Stimulated activated CD4-positive, alpha-beta T cell treated with anti-CD3 and anti-CD28 coated beads, Interleukin-15, amount 100 ng/mL, for 24 hours (primary cell): ENCODE measurements around the gene RD3L.

ENCODE experiments used
- DNase-seq: peaks from one replicate; pipeline ENCODE4 v3.0.0-alpha.2; 2020

RD3L gene

GRCh38 chr14:103941973-103942736, at the start of gene RD3L:
RD3L (minus strand) TSS chr14:103942529; CDS start chr14:103941695, 834 bp downstream.
- DNase-seq = no peak

GRCh38 chr14:103989964-103990363, 47.6 kb upstream of the RD3L start:
- no peak for DNase-seq

DNA sequence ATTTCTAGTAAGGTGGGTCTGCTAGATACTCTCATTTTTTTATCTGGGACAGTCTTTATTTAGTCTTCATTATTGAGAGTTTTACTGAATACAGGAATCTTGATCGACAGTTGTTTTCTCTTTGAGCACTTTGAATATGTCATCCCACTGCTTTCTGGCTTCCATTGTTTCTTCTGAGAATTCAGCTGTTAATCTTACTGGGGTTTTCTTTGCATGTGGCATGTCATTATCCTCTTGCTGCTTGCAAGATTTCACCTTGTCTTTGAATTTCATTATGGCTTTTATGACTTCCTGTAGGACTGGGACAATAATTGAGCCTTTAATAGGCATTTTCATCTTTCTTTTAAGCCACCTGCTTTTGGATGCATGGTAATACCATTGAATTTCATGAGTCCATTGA, 46.7 kb upstream of the RD3L start:
- no peak for DNase-seq

DNA sequence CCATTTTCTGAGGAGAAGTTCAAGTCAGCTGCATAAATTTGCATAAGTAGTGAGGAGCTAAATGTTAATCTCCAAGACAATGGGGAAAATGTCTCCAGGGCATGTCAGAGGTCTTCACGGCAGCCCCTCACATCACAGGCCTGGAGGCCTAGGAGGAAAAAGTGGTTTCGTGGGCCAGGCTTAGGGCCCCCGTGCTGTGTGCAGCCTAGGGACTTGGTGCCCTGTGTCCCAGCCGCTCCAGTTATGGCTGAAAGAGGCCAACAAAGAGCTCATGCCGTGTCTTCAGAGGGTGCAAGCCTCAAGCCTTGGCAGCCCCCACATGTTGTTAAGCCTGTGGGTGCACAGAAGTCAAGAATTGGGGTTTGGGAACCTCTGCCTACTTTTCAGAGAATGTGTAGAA, 41.9 kb upstream of the RD3L start:
- no peak for DNase-seq

GRCh38 chr14:103980623-103981238, 38.4 kb upstream of the RD3L start:
- peak; percentile 28 for DNase-seq

DNA sequence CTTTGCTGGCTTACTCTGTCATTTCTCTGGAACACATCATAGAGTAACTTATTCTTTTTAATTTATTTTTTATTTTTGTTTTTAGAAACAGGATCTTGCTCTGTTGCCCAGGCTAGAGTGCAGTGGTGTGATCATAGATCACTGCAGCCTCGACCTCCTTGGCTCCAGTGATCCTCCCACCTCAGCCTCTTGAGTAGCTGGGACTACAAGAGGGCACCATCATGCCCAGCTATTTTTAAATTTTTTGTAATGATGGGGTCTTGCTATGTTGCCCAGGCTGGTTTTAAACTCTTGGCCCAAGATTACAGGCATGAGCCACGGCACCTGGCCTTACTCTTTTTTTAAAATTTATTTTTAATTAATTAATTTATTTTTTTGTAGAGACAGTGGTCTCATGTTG, 32.2 kb upstream of the RD3L start:
- no peak for DNase-seq

DNA sequence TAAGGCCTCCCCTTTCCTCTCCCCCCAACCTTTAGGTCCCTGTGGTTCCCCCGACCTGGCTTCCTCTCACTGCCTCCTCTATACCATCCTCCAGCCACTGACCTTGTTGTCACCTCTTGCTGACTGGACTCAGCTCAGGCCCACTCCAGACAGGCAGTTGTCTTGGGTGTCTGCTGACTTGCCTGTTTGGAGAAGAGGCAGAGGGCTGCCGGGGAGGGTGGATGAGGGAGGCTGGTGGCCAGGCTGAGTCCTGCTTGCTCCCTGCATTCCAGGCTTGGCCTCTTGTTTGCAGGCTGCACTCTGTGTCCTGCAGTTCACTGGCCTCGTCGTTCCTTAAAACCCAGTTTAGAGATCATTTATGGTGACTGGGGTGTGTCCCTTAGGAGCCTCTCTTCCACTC, 31.0 kb upstream of the RD3L start:
- DNase-seq = no peak

DNA sequence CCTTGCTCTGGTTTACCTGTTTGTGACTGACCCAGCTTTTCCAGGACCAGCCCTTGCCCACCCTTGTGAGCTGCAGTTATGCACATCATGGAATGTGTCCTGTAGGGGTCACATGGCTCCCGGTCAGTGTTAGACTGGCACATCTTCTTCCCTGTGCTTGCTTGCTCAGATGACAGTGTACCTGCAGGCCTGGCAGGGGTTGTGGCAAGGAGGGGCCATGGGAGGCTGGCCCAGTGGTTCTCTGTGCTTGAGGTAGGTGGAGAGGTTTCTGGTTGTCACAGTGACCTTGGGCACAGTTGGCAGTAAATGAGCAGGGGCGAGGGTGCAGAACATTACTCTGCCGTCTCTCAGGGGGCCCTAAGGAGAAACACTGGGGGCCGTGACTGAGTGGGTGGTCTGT, 27.6 kb upstream of the RD3L start:
- no peak for DNase-seq

DNA sequence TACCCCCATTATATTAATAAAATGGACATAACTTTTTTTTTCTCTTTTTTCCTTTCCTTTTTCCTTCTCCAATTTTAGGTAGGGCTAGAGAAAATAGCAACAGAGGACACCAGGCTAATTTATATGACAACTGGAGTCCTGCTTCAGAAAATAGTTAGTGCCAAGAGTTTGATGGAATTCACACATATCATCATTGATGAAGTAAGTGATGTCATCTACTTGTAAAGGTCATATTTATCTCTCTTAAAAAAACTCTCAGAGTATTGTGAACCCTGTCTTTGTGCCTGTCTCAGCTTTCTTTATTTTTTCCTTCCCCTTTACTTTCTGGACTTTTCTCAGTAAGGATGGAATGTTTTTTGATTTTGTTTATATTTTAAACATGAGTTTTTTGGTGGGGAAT, 24.3 kb upstream of the RD3L start:
- DNase-seq = no peak

- no peak for DNase-seq
Measured at GRCh38 chr14:103961928-103962578, 19.7 kb upstream of the RD3L start.

DNA sequence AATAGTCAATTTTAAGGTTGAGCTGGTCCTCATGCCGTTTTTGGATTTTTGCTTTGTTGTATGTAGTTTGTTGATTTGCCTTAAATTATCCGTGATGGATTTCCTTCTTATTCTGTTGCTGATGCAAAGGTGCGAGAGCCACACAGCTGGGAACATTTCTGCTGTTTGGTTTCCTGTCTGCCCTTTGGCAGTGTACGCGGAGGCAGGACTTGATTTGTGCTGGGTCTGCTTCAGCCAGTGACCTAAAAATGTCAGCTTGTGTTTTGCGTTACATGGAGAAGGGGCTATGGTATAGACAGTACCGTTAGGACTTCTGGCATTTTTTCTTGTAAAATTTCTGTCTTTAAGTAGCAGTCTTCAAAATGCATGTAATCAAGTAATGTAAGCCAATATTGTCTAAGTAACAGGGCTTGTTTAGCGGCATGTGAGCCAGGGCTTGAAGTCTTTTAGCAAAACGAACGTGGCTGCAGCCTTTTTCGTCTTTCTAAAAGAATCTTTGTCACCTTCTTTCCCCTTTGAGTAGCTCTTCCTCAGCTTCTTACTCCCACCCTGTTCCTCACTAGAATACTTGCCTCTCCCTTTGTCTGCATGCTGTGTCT, 18.2 kb upstream of the RD3L start:
- DNase-seq = no peak

DNA sequence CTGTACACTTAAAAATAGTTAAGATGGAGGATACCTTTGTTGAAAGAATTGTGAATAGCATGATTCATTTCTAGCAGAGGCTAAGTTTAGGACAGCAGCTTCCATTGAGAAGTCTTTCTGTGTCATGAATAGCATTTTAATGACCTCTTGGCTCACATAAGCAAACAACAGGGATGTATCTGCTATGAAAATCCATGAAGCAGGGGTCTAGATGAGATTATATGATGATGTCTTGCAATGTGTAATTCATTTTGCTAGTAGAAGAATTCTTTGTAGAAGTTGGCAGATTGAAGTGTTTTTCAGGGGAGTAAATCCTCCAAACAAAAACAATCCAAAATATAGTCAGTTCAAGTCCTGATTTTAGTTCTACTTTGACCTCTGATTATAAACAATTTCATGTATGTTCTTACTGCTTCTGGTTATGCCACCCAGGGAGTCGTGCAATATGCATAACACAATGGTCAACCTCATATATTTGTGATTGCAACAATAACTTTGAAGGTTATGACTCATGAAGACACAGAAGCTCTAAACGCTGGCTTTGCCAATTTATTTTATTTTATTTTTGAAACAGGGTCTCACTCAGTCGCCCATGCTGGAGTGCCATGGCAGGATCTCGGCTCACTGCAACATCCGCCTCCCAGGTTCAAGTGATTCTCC, 6.9 kb upstream of the RD3L start:
- DNase-seq = no peak

- DNase-seq = no peak
Measured at GRCh38 chr14:103948442-103948841, 6.1 kb upstream of the RD3L start.

GRCh38 chr14:103946975-103947374, 4.6 kb upstream of the RD3L start:
- no peak for DNase-seq

GRCh38 chr14:103943673-103944072, 1.3 kb upstream of the RD3L start:
- DNase-seq = no peak

GRCh38 chr14:103941462-103941861, 867 bp downstream of the RD3L start:
- DNase-seq = no peak

DNA sequence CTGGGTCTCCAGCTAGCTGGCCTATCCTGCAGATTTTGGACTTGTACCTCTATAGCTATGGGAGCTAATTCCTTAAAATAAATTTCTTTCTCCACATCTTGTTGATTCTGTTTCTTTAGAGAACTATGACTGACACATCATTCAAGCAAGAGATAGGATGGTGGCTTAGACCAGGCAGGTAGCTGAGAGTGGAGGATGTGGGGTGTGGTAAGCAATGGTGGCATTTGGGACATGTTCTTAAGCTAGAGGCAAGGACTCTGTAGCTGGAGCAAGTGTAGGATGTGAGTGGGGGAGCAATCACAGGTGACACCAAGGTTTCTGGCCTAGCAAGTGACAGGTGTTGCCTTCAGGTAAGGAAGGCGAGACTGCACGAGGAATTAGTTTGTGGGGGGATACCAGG, 7.2 kb downstream of the RD3L start:
- no peak for DNase-seq

DNA sequence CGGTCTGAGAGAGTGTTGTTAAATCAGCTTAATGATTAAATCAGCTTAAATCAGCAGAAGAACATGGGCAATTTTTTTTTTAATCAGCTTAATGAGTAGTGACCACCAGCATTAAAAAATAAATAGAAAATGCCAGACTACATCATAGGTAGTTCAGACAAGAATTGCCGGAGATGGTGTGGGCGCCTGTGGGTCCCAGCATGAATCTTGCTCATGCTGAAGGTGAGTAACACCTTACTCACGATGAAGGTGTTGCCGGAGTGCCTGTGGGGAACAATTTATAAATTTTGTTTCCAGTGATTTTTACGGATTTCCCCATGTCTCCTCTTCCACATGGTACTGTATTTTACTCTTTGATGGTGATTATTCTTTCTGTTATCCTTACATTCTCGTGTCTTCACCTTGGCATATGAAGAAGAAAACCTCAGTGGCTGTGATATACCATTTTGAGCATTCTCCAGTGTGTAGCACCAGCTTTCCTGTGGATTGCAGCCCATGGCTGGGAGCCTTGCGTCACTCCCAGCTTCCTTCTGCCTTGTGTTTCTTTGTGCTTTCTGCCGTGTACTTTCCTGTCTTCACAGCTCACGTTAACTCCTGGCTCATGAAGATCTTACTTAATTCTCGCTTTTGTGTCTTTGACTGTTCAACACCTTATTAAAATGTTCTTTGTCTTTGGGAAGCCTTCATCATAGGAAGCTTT, 9.4 kb downstream of the RD3L start:
- DNase-seq = no peak

GRCh38 chr14:103931422-103931821, 10.9 kb downstream of the RD3L start:
- no peak for DNase-seq

- DNase-seq = no peak
Measured at GRCh38 chr14:103930051-103930604, 12.2 kb downstream of the RD3L start.

DNA sequence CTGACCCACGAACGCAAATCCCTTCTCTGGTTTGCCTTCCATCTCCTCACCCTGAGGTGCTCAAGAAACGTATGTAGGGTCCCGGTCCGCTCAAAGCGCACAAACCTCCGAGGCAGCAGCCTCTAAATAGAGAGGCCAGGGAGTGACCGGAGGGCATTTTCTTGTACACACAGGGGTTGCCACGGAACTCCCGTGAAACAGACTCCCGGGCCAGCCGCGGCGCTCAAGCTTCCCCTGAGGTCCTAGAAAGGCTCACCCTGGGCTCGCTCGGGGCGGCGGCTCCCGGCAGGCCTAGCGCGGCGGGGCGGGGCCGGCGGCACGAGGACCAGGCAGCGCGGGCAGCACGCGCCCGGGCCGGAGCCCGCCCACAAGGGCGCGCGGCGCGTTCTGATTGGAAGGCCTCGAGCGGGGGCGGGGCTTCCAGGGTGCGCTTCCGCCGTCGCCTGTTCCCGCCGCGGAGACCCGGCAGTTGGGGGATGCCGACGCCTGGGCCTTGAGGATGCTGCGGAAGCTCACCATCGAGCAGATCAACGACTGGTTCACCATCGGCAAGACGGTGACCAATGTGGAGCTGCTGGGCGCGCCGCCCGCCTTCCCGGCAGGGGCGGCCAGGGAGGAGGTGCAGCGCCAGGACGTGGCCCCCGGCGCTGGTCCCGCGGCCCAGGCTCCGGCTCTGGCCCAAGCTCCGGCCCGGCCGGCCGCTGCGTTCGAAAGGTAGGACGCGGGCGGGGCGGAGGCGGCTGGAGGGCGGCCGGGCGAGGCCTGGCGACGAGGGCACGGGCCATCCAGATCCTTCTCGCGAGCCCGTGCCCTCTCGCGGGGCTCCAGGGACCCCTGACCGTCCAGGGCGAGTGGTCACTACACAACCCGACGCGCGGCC, 14.1 kb downstream of the RD3L start, which contains the start of gene TDRD9:
TDRD9 (plus strand) TSS at position 446 of the 880 bp plus-strand sequence; CDS start at position 500, 54 bp downstream.
- no peak for DNase-seq
